KG1 (cell line): ENCODE measurements around the gene INTS6L.

Experiments used
- DNase-seq: peaks from one replicate; lab custom pipeline; 2025; lab: John Stamatoyannopoulos, UW

INTS6L gene, protein sequence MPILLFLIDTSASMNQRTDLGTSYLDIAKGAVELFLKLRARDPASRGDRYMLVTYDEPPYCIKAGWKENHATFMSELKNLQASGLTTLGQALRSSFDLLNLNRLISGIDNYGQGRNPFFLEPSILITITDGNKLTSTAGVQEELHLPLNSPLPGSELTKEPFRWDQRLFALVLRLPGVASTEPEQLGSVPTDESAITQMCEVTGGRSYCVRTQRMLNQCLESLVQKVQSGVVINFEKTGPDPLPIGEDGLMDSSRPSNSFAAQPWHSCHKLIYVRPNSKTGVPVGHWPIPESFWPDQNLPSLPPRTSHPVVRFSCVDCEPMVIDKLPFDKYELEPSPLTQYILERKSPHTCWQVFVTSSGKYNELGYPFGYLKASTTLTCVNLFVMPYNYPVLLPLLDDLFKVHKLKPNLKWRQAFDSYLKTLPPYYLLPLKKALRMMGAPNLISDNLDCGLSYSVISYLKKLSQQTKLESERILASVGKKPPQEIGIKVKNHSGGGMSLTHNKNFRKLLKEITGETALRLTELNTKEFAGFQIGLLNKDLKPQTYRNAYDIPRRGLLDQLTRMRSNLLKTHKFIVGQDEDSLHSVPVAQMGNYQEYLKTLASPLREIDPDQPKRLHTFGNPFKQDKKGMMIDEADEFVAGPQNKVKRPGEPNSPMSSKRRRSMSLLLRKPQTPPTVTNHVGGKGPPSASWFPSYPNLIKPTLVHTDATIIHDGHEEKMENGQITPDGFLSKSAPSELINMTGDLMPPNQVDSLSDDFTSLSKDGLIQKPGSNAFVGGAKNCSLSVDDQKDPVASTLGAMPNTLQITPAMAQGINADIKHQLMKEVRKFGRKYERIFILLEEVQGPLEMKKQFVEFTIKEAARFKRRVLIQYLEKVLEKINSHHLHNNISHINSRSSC

DNA sequence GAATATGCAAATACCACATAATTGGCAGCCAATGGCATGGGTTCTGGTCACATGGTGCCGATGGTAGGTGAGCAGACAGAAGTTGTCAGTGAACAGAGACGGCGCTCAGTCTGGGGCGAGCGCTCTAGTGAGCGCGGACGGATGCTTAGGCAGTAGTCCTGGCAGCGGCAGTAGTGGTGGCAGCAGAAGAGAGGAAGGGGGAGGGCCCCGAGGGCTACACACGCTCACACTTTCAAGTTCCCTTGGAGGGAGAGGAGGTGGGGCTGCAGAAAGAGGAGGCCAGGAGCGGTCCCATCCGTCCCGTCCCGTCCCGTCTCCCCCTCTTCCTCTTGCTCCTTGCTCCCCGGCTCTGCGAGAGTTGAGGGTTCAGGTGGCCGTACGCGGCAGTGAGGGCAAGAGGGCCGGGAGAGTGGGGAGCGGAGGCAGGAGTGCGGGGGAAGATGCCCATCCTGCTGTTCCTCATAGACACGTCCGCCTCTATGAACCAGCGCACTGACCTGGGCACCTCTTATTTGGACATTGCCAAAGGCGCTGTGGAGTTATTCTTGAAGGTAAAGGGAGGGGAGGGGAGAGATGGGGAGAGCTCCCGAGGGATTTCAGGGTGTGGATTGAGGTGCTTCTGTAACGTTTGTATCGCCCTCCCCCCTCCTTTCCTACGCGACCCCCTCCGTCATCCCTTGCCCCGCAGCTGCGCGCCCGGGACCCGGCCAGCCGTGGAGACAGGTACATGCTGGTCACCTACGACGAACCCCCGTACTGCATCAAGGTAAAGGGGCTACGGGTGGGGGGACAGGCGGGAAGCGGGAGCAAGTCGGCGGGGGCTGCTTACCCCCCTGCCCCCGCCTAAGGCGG is at the start of gene INTS6L:
Gene INTS6L (plus strand): TSS at position 108 of the 852 bp plus-strand sequence. CDS start 333 bp downstream, at position 441.
- peak; percentile 71 for DNase-seq

DNA sequence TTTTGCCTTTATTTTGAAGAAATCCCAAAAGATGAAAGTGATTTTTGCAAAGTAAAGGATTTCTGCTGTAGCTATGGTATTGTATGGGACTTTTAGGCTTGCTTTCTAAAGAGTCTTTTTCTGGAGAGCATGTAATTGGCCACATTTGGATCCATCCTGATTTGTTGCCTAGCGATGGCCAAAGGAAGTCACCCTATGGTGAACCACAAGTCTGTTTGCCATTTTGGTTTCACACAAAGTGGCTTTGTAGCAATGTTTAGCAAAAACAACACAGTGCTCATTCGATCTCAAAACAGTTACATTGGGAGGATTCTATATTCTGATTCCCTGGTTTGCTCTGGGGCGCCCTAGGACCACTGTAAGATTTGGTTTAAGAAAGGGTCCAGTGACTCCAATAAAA is 44.1 kb upstream of the INTS6L start:
- no peak for DNase-seq

DNA sequence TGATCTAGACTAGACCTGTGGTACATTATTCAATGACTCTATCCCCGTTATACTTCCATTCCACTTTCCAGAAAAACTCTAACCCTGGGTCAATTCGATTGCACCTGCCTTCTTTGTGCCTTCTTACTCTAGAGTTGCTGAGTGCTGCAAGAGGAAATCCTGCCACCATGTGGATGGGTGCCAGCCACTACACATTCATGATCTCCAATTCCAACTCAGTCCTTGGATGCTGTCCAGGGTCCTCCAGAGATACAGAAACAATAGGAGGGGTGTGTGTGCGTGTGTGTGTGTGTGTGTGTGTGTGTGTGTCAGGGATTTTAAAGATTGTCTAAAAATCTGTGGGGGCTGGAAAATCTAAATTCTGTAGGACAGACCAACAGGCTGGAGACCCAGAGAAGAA is 42.9 kb upstream of the INTS6L start:
- DNase-seq: no peak

DNA sequence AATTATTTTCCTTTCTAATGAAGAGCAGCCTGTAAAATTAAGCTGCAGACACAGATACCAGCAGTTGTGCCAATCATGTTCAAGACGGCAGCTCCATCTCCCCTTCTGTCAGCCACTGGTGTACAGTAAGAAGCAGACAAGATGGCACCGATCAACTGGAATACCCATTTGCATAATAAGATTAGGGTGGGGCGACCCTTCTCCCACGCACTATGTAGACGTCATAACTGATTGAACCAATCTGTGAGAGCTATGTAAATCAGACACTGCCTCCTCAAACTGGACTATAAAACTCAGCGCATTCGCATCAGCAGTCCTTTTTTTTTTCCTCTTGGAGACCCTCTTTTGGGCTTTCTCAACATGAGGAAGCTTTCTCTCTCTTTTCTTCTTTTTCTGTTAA is 40.4 kb upstream of the INTS6L start:
- no peak for DNase-seq

DNA sequence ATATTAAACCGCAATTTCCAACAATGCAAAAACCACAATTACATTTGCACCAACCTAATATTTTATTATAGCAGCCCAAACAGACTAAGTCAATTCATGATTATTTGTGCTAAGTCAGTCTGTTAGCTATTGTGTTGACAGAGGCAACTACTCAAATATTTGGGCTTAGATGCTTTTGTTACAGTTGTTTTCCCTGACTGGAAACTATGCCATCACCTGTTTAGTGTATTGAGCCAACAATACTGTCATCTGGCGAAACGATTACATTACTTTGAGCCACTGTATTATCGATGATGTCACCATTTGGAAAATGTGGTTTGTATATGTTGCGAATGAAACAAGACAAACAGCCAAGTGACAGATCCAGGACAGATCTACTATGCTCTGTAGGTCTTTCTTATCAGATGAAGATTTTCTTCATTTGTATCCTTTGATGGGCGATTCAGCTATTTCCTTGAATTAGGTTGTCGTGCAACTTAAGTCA is 38.7 kb upstream of the INTS6L start:
- no peak for DNase-seq

DNA sequence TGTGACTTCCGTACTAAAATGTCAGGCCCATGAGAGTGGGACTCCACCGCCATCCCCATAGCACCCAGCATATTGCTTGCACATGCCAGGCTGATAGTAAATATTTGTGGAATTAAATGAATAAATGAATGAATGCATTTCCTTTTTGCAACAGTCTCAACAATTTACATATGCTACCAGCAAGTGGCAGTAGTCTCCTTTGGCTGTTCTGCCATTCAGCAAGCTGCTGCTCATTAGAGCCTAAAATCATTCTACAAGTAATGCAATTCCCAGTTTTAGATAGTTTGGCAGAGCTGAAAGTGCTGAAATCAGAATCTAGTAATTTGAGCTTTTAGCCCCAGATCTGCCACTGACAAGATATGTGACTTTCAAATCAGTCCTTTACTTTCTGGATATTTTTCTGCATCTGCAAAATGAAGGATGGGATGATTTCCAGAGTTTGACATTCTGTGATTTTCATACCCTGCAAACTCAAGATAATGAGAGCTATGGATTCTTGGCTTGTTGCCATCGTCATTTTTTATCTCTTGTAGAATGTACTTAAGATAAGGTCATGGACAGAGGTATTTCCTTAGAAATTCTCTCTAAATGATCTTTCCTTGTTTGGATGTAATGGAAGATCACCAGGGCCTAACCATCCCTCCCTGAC is 35.7 kb upstream of the INTS6L start:
- no peak for DNase-seq

DNA sequence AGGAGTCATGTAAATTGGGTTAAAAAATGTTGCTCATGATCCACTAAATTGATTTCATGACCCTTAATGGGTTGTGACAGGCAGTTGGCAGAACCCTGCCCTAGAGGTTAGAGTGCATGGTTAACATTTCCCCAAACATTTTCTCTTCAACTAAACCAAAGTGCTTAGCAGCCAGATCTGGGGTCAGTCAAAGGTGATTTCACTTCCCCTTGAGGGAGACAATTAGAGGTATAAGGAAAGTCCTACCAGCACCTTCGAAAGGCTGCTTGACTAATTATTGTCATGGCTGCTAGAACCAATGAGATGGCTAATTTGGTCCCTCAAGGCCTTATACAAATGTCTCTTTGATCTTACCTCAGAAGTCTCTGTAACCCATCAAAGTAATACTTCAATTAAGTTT is 30.9 kb upstream of the INTS6L start:
- no peak for DNase-seq

DNA sequence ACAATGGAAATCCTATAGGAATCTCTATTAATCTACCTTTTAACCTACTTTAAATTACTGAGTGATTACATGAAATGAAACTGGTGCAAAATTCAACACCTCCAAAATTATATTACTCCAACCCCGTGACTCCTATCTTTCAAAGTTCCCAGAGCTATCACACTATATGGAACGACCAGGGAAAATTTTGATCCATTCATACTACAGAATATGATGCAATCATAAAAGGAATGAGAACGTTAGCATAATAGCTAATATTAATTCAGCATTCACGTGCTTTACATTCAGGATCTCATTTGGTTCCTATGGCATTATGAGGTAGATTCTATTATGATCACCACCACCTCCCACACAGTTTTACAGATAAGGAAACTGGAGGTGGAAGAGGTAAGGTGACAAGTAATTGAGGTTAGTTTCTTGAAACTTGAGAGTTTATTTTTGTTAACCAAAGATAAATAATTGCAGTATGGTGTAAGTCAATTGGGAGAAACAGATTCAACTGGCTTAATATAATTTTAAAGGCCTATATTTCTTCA is 29.4 kb upstream of the INTS6L start:
- DNase-seq: no peak

DNA sequence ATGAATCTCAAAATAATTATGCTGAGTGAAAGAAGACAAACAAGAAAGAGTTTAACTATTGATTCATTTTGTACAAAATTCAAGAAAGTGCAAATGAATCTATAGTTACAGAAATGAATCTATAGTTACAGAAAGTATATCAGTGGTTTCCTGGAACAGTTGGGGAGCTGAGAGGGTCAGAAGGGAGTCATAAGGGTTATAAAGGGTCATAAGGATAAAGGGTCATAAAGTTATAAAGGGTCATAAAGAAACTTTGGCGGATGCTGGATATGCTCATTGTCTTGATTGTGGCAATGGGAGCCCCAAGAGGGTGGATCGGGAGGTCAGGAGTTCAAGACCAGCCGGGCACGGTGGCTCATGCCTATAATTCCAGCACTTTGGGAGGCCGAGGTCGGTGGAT is 26.0 kb upstream of the INTS6L start:
- DNase-seq: no peak

DNA sequence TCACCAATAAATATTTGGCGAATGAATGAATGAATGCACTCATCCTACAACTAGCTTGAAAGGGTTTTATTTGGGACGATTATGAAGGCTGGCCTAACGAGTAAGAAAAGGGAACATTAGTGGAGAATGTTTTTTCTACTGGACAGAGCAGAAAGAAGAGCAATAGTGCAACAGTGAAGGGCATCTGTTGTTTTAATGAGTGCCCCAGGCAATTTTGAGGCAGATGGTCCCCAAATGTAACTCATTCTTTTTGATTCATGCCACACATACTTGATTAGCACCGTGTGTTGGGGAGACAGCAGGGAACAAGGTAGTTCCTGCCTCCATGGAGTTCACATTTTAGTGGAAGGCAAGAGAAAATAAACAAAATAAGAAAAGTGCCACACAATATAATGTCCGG is 22.7 kb upstream of the INTS6L start:
- DNase-seq: no peak

DNA sequence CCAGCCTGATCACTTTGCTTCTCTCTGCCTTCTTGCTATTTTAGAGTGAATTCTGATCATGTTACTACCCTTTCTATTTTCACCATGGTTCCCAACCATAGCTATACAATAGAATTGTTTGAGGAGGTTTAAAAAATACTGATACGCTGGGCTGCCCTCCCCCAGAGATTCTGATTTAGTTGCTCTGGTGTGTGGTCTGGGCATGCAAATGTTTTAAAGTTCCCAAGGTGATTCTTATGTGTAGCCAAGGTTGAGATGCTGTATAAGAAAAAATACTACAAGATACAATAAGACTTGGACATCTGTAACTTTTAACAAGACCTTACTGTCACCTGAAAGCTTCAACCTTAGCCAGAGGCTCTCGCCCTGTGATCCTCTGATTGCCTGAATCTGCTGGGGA is 22.2 kb upstream of the INTS6L start:
- no peak for DNase-seq

DNA sequence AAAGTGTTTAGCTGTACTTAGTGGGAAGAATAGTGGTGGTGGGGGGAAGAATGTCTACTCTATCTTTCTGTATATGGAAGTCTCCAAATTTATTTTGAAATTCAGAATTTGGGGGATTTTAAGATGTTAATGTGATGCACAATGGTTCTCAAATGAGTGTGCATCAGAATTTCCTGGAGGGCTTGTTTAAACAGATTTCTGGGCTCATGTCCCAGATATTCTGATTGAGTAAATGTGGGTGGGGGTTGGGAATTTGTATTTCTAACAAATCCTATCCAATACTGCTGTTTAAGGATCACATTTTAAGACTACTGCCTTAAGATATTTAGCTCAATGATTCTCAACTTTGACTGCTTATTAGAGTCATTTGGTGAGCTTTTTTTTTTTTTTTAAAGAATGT is 15.1 kb upstream of the INTS6L start:
- no peak for DNase-seq

DNA sequence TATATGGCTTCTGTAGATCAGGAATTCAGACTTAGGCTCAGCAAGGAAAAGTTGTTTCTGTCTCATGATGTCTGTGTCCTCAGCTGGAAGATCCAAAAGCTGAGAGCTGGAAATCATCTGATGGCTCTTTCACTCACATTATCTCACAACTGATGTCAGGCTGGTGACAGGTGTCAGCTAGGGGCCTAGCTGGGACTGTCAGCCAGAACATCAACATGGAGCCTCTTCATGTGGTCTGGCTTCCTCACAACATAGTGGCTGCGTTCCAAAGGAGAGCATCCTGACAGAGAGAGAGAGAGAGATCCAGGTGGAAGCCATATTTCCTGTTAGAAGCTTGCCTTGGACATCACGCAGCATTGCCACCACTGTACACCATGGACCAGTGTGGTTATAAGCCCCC is 10.6 kb upstream of the INTS6L start:
- DNase-seq: no peak

DNA sequence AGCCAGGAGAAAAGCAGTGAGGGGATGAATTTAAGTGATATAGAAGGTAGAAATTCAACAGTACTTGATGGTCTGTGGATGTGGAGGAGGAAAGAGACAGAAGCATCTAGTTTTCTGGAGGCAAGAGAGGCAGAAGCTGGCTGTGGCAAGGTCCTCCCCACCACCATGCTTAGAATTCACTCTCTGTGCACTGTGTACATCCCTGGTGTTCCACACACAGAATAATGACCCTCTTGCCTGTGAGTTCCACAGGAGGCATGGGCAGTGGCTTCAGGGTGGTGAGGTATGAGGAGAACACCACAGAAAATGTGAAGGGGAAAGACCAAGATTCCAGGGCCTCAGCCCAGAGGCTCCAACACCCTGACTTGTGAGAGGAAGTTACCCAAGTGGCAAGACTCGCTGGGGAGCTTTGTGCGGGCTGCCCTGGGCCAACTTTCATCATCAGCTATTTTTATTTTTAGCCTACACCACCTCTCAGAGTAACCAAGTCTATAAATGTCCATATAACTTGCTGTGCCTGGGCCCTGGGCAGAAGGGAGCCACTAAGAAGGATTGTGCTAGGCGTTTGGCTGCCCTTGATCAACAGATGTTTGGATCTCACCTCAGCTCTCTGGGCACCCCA is 7.8 kb upstream of the INTS6L start:
- no peak for DNase-seq

DNA sequence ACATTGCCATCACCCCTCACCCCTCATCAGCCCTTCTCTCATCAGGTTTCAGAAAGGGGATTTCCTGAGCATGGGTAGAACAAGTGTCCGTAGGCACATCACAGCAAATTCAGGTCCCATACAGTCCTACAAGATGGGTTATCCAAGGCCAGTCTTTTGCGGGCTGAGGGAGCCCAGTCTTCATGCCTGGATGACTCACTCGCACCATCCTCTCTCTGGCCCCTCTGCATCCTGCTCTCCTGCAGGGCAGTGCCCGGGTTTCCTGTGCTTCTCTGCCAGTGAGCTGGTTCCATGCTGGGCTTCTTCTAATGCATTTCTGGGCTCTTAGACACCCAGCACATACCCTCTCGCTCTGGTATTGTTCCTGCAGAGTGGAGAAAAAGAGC is 7.3 kb upstream of the INTS6L start:
- no peak for DNase-seq

DNA sequence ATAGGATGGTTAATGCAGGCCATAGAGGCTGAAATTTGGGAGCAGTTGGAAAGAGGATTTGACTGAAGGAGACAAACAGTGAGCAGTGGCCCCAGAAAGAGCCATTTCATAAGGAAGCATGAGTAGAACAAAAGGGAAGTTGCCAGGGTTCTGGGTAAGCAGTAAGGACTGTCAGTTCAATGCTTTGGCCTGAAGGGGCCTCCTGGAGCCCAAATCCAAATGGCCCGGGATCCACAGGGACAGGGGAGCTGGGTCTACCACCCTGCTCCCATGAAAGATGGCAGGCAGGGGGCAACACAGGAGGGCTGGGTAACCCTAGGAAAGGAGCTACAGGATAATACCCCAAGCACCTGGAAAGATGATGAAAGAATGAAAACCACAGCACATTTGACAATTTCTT is 4.1 kb upstream of the INTS6L start:
- DNase-seq: no peak

DNA sequence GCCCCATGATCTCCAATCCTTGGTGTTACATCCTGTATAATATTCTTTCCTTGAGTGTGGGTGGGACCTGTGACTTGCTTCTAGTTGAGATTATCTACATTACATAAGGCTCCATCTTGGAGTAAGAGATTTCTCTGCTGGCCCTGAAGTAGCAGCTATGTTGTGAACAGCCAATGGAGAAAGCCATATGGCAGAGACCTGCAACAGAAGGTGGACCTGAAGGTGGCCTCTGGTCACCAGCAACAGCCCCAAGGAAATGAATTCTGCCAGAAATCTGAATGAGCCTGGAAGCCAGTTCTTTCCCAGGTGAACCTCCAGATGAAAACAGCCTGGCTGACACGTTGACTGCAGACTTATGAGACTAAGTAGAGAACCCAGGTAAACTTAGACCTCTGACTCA is 2.3 kb upstream of the INTS6L start:
- no peak for DNase-seq

DNA sequence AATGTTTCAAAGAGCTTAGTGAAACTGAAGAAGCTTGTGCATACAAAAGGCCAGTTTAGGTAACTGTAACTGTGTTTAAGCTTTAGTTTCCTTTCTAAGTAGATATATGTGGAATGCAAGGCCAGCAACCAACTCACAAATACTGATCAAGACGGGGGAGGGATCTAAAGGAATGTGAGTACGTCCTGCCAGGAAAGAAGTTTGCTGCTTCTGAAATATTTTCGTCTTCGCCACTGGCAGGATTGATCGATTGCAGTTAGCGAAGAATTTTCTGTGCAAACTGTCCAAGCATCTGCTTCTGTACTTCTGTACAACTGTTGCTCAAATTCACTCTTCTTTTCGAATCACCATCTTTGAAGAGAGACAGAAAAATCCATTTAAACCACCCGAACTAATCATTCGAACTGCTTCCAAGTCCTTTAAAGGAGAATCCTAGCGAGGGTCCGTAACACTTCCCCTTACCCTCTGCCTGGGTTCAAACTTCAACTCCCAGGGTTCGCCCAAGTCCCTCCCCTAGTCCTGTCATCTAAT is 373 bp upstream of the INTS6L start:
- no peak for DNase-seq

DNA sequence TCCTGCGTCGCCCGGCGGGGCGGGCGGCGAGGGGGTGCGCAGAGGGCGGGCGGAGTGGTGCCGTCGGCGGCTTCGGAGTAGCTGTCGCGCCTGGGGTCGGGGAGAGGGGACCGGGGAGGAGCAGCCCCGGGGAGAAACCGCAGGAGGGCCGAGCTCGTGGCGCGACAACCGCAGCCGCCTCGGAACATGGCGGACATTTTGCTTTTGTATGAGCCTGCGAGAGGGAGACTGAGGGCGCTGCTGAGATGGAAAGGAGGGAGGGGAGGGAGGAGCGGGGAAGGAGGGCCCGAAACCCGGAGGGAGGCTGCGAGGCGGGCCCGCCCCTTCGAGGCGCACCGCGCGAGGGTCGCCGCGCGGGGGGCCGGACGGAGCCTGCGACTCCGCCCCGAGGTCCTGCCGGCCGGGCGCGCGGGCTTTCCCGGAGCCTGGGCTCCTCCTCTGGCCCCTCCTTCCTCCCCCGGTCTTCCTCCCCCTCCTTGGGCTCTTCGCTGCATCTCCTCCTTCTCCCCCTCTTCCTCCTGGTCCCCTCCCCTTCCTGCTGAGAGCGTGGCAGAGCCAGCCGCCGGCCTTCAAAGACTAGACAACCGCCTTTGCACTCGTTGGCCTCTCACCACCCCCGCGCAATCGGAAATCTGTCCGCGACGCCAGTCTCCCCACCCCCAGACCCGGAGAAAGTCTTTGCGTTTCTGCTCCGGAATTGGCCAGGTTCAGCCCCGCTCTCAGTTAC is 1.1 kb downstream of the INTS6L start:
- DNase-seq: peak; percentile 31

DNA sequence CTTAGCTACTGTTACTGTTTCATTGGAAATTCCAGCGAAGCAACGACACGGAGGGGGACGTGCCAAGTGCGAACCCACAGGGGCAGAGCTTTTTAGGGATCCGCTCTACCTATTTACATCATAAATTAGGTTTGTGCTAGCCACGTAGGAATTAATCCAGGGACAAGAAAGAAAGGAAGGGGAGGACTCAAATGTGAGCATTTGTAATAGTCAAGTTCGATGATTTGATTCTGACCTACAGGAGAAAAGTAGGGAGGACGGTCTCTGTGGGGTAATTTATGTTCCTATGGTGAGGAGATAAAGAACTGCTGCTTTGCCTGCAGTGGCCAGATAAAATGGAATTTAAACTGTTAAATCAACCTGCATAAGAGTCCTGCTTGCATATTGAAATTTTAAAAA is 1.7 kb downstream of the INTS6L start:
- no peak for DNase-seq
